GM10266 (cell line): Measurements from ENCODE around the gene ARIH1.
"Not testable (repeated sequence)": the region's sequence is repeated elsewhere in the genome, so short reads cannot be mapped to it uniquely, and the experiment has no call there.

Experiments
- DNase-seq: peaks from one replicate; pipeline ENCODE4 v3.0.0; 2012; ENCODE audit errors: extremely low spot score
- TF ChIP-seq, protein P1 (sequence below): IDR thresholded peaks from 2 replicates; pipeline ENCODE4 v1.5.1; 2012; ENCODE audit warnings: mild to moderate bottlenecking, low read depth; ENCODE audit not compliant: control insufficient read depth, insufficient read depth; ENCODE audit errors: missing control alignments

The ARIH1 gene

DNA sequence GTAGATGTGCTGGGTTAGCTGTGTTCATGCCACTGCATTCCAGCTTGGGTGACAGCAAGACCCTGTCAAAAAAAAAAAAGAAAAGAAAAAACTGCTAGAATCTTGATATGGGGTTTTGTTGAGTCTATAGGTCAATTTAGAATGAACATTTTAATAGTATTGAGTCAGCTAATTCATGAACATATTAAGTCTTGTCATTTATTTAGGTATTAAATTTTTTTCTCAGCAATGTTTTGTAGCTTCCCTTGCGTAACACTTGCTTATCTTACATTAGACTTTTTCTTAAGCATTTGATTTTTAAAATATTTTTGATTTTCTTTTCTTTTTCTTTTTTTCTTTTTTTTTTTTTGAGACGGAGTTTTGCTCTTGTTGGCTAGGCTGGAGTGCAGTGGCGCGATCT lies 119.7 kb downstream of the ARIH1 start:
- TF ChIP-seq, protein P1, sequence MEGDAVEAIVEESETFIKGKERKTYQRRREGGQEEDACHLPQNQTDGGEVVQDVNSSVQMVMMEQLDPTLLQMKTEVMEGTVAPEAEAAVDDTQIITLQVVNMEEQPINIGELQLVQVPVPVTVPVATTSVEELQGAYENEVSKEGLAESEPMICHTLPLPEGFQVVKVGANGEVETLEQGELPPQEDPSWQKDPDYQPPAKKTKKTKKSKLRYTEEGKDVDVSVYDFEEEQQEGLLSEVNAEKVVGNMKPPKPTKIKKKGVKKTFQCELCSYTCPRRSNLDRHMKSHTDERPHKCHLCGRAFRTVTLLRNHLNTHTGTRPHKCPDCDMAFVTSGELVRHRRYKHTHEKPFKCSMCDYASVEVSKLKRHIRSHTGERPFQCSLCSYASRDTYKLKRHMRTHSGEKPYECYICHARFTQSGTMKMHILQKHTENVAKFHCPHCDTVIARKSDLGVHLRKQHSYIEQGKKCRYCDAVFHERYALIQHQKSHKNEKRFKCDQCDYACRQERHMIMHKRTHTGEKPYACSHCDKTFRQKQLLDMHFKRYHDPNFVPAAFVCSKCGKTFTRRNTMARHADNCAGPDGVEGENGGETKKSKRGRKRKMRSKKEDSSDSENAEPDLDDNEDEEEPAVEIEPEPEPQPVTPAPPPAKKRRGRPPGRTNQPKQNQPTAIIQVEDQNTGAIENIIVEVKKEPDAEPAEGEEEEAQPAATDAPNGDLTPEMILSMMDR = no peak
- no peak for DNase-seq

DNA sequence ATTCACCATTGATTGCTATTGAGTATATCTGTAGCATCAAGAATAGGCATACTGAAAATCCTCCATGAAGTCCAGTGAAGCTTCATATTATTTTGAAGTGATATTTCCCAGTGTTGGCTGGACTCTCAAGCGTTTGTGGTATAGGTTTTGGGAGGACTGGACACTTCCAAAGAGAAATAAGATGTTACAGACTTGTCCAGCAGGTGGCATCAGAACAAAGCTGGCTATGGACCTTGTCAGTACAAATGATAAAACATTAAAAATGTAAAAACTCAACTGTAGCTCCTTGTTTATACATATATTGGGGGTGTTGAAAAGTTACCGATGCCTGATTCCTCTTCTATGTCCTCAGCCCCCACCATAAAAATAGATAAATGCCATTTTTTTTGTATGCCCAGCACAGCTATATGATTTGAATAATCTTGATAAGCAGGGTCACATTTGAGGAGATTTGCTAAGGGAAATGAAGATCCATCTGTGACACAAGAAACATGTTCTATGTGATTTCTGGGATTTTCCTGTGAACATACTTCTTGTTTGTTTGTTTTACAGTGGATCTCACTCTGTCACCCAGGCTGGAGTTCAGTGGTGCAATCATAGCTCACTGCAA lies 125.8 kb downstream of the ARIH1 start:
- TF ChIP-seq, protein P1 = peak; percentile 60
- peak; percentile 34 for DNase-seq

DNA sequence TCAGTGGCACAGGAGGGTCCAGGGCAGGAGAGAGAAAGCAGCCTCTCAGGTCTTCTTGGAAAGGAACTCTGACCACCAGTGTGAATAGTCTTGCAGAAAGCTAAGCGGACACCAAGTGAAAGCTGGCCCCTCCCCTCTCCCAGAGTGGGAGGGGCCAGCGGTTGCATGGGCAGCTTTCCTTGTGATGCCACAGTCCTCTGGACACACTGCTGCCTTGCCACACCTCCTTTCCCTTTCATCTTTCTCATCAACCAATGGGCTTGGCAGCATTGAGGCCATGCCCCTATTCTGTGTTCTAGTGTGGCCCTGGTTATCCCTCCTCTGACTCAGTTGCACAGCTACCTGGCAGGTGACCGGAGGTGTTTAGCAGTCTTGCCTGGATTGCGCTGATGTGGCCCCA lies 130.7 kb downstream of the ARIH1 start:
- DNase-seq = no peak

DNA sequence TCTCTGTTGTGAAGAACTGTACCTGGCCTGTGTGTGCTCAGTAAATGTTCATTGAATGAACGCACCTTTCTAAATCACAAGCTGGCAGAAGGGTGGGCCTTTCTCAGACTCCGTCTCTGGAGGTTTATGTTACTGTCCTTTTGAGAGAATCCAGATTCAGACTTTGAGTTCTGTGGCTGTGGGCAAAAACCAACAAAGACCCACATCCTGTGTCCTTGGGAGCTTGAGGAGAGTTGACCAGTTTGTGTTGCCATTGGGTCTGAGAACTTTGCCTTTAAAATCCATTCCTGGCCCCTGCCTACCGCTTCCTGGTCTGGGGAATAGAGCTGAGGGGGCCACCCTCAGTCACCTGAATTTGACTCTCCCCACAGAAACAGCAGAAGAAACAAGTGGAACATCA lies 134.0 kb downstream of the ARIH1 start:
- not testable (repeated sequence) for DNase-seq

More for the DNA sequence above, 130.7 kb downstream of the ARIH1 start:
- TF ChIP-seq, protein P1 = no peak

DNA sequence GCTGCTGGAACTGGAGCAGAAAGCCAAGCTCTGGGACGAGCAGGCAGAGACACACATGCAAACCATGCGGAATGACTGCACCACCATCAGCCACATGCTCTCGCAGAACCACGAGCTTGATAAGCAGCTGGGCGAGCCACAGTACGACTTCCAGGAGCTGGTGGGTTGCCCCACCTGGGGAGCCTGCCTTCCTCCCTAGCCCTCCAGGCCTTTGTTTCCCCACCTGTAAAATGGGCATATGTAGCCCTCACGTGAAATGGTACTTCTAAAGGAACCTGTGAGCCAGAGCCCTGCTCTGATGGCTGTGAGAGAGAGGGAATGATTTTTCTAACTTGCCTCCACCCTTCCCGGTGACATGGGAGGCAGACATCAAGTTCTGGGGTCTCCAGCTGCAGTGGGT lies 135.7 kb downstream of the ARIH1 start:
- DNase-seq = no peak
- TF ChIP-seq, protein P1 = no peak

DNA sequence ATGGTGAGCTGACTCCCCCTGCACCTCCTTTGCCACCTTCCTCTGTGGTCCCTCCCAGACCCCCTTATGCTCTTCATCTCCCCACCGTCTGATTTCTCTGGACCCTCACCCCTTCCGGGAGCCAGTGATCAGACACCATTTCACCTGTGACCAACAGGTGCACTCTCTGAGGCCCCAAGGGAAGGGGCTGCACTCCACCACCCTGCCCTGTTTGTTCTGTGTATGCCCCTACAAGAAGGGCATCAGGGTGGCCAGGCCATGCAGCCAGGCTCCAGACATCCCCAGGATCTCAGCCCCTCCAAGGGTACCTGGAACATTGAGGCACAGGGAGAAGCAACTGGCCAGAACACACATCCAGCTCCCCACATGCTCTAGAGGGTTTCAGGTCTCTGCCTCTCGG lies 138.2 kb downstream of the ARIH1 start:
- DNase-seq = not testable (repeated sequence)

DNA sequence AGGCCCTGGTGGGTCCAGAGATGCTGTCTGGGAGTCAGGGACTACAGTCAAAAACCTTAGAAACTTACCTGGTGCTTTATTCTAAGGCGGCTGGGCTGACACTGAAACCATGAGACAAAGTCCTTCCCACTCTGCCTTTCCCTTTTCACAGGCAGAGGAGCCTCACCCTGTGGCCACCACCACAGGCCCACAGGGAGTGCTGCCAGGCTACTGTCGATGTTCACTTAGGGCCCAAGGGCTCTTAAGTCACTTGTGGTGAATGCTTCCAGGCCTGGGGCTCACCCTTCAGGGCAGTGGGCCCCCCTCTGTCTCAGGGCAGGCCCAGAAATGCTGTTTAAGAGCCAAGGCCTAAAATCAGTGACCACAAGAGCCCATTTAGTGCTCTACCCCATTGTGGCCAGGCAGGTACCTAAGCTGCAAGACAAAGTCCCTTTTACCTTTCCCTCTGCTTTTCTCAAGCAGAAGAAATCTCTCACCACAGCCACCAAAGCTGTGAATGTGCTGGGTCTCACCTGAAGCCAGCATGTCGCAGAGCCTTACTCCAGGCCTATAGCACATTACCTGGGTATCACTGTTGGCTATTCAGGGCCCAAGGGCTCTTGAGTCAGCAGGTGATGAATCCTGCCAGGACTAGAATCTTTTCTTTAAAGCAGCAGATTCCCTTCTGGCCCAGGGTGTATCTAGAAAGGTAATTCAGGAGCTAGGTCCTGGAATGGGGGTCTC lies 140.8 kb downstream of the ARIH1 start:
- TF ChIP-seq, protein P1 = no peak
- DNase-seq = no peak

DNA sequence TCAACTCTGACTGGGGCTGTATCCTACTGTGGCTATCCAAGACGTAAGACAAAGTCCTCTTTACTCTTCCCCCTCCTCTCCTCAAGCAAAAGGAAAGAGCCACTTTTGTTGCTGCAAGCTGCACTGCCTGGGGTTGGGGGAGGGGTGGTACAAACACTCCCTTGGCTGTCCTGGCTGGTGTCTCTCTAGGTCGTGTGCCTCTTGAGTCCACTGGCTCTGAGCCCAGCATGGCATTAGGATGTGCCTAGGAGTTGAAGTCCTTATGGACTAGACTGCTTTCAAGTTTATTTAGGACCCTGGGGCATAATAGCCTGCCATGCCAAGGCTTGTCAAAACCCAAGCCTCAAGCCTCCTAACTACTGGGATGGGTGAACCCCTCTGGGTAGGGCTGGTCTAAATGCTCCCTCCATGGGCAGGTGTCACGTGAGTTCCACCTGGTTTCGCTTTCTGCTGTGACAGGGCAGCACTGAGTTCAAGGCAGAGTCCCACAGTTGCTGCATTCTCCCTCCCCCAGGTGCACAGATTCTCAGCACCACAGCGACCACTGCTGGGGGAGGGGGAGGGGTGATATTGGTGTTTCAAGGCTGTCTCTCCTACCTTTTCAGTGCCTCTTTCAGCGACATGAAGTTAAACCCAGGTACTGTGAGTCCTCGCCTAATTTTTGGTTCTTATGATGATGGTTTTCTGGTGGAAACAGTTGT lies 141.6 kb downstream of the ARIH1 start:
- DNase-seq = not testable (repeated sequence)
